Upper lobe of right lung (tissue), 1 donor: ENCODE measurements around the gene PKP4. TPM values are rescaled to one million over a fixed set of nuclear protein-coding genes. Genes with fewer than 3 reads are reported as not detected.

Source experiments
- ATAC-seq: fragments of 200-7000 bp; cut with Tn5 transposase; one replicate; pipeline ENCODE4 v1.9.1; 2020; ENCODE audit warnings: mild to moderate bottlenecking, moderate library complexity
- DNase-seq: peaks from one replicate; pipeline ENCODE4 v3.0.0-alpha.2; 2020
- H3K27ac ChIP-seq: fragments of 200-600 bp; one replicate; pipeline ENCODE4 v1.8.0; 2022
- H3K27me3 ChIP-seq: fragments of 200-600 bp; one replicate; pipeline ENCODE4 v1.8.0; 2022; ENCODE audit warnings: mild to moderate bottlenecking
- H3K36me3 ChIP-seq: fragments of 200-600 bp; one replicate; pipeline ENCODE4 v1.8.0; 2022
- H3K4me1 ChIP-seq: fragments of 200-600 bp; one replicate; pipeline ENCODE4 v1.8.0; 2022
- H3K4me3 ChIP-seq: fragments of 200-600 bp; one replicate; pipeline ENCODE4 v1.8.0; 2022; ENCODE audit warnings: mild to moderate bottlenecking
- H3K9me3 ChIP-seq: fragments of 200-600 bp; one replicate; pipeline ENCODE4 v1.8.0; 2022
- intact Hi-C: fragments of 100-400 bp; cut with DNase I; formaldehyde crosslinking; loops from one replicate; pipeline ENCODE4 v1.11.0; 2022
- total RNA-seq: library from RNA; stranded (reverse); fragmentation: NEBNext Ultra II Directional; extraction: Animal tissue kit (Norgen Biotek cat#: 25700); gene quantifications from one replicate; pipeline ENCODE4 v1.2.1, GENCODE V29; 2021
- TF ChIP-seq, protein P1 (sequence below): fragments of 200-600 bp; IDR thresholded peaks from one replicate; pipeline ENCODE4 v1.8.0; 2022; ENCODE audit warnings: antibody characterized with exemption
- donor health status: DM: no; HTN: yes; CAD: no; lungs with severe emphysema.

PKP4 gene
- total RNA-seq, 1 donor from 2014 or later = 74.7 TPM

GRCh38 chr2:158579928-158580327, 123.2 kb downstream of the PKP4 start:
- no peaks in the 10 kb centered on the region for H3K27me3 ChIP-seq
- DNase-seq (no peak), ATAC-seq (no peak)
- no peaks in the 10 kb centered on the region for H3K9me3 ChIP-seq
- H3K36me3 ChIP-seq = no peaks in the 10 kb centered on the region
- TF ChIP-seq, protein P1, sequence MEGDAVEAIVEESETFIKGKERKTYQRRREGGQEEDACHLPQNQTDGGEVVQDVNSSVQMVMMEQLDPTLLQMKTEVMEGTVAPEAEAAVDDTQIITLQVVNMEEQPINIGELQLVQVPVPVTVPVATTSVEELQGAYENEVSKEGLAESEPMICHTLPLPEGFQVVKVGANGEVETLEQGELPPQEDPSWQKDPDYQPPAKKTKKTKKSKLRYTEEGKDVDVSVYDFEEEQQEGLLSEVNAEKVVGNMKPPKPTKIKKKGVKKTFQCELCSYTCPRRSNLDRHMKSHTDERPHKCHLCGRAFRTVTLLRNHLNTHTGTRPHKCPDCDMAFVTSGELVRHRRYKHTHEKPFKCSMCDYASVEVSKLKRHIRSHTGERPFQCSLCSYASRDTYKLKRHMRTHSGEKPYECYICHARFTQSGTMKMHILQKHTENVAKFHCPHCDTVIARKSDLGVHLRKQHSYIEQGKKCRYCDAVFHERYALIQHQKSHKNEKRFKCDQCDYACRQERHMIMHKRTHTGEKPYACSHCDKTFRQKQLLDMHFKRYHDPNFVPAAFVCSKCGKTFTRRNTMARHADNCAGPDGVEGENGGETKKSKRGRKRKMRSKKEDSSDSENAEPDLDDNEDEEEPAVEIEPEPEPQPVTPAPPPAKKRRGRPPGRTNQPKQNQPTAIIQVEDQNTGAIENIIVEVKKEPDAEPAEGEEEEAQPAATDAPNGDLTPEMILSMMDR = no peak
- intact Hi-C loops = no loop called here
- H3K27ac ChIP-seq = no peak overlapping the region
- no peaks in the 10 kb centered on the region for H3K4me1 ChIP-seq
- no peak overlapping the region for H3K4me3 ChIP-seq

GRCh38 chr2:158580760-158581159, 124.0 kb downstream of the PKP4 start:
- Histone ChIP-seq H3K9me3 (no peaks in the 10 kb centered on the region), H3K4me1 (no peaks in the 10 kb centered on the region), H3K27me3 (no peaks in the 10 kb centered on the region), H3K27ac (no peak overlapping the region), H3K36me3 (no peaks in the 10 kb centered on the region), H3K4me3 (no peak overlapping the region)
- ATAC-seq = no peak
- TF ChIP-seq, protein P1 = no peak
- DNase-seq = no peak
- intact Hi-C loops = no loop called here

- H3K4me1 ChIP-seq = no peaks in the 10 kb centered on the region
- H3K9me3 ChIP-seq = no peaks in the 10 kb centered on the region
- no peak overlapping the region for H3K4me3 ChIP-seq
- intact Hi-C loops = no loop called here
- no peaks in the 10 kb centered on the region for H3K27me3 ChIP-seq
- TF ChIP-seq, protein P1 = no peak
- H3K36me3 ChIP-seq = no peaks in the 10 kb centered on the region
- H3K27ac ChIP-seq = no peak overlapping the region
- no peak for DNase-seq
- ATAC-seq = no peak
These were observed 125.9 kb downstream of the PKP4 start for GRCh38 chr2:158582670-158583069.

DNA sequence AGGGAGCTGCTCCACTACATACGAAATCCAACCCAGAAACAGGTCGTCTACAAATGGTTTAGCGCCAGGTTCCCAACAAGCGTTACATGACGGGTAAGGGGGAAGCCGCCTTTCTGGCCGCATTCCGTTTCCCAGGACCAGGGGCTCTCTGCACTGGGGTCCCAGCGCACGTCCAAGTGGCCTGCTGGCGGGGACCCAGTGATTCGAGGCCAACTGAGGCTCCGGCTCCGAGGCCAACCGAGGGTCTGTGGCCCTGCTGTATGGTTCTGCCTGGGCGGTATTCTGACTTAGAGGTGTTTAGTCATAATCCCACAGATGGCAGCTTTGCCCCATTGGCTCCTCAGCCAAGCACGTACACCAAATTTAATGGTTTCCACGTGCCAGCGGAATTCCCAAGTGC, 127.2 kb downstream of the PKP4 start:
- intact Hi-C loops = no loop called here
- Histone ChIP-seq H3K27ac (no peak overlapping the region), H3K4me1 (no peaks in the 10 kb centered on the region), H3K36me3 (no peaks in the 10 kb centered on the region), H3K27me3 (no peaks in the 10 kb centered on the region), H3K9me3 (no peaks in the 10 kb centered on the region), H3K4me3 (no peak overlapping the region)
- no peak for ATAC-seq
- TF ChIP-seq, protein P1 = no peak
- no peak for DNase-seq

- H3K36me3 ChIP-seq = no peaks in the 10 kb centered on the region
- H3K27ac ChIP-seq = no peak overlapping the region
- ATAC-seq (no peak), DNase-seq (no peak)
- intact Hi-C loops = no loop called here
- H3K9me3 ChIP-seq = no peaks in the 10 kb centered on the region
- H3K27me3 ChIP-seq = no peaks in the 10 kb centered on the region
- TF ChIP-seq, protein P1 = no peak
- H3K4me1 ChIP-seq = no peaks in the 10 kb centered on the region
- no peak overlapping the region for H3K4me3 ChIP-seq
These were observed 129.7 kb downstream of the PKP4 start for GRCh38 chr2:158586491-158586890.

DNA sequence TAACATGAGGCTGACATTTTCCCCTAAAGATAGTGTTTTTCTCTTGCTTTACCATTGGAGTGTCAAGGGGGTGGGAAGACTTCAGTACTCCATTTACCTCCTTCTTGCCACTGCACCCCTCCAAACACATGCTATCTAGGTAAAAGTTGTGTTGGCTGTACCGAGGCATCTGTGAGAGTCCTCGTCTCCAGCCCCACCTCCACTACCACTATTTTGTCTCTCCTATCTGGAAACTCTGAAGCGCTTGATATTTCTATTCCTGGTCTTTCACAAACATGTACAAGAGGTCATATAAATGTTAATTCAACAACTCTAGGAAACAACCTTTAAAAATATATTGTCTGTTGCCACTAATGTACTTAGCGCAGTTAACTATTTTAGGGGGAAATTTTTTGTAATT, 132.6 kb downstream of the PKP4 start:
- ATAC-seq (no peak), DNase-seq (no peak)
- Histone ChIP-seq H3K4me1 (no peaks in the 10 kb centered on the region), H3K4me3 (no peak overlapping the region), H3K9me3 (no peaks in the 10 kb centered on the region), H3K27ac (no peak overlapping the region), H3K36me3 (no peaks in the 10 kb centered on the region), H3K27me3 (no peaks in the 10 kb centered on the region)
- TF ChIP-seq, protein P1 = no peak
- intact Hi-C loops = no loop called here
